CMK (cell line): Measurements from ENCODE around the gene PLCXD1.
"Not testable (repeated sequence)": the region's sequence is repeated elsewhere in the genome, so short reads cannot be mapped to it uniquely, and the experiment has no call there.

Experiments used
- DNase-seq: peaks from one replicate; pipeline ENCODE4 v3.0.0-alpha.2; 2010; ENCODE audit warnings: low read depth

Gene PLCXD1

DNA sequence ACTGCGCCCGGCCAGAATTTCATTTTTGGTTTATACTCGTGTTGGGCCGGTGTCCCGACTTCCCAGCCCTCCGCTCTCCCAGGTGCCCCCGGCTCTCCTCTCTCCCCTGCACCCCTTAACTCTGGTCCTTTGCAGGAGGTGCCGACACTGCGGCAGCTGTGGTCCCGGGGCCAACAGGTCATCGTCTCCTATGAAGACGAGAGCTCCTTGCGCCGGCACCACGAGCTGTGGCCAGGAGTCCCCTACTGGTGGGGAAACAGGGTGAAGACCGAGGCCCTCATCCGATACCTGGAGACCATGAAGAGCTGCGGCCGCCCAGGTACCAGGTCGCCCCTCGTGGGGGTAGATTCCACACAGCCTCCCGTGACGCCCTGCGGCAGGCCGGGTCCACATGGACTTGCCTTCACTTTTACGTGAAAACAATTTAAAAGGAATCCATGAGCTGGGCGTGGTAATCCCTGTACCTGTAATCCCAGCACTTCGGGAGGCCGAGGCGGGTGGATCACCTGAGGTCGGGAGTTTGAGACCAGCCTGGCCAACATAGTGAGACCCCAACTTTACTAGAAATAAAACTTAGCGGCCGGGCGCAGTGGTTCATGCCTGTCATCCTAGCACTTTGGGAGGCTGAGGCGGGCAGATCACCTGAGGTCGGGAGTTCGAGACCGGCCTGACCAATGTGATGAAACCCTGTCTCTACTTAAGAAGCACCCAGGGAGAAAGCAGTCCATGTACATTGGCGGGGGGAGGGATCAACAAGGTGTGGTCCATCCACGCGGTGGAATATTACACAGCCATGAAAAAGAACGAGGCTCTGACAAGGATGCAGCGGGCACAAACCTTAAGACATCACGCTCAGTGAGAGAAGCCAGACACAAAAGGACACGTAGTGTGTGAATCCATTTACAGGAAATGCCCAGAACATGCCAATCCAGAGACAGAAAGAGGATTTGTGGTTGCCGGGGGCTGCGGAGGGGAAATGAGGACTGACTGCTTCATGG, 12.0 kb downstream of the PLCXD1 start:
- no peak for DNase-seq

DNA sequence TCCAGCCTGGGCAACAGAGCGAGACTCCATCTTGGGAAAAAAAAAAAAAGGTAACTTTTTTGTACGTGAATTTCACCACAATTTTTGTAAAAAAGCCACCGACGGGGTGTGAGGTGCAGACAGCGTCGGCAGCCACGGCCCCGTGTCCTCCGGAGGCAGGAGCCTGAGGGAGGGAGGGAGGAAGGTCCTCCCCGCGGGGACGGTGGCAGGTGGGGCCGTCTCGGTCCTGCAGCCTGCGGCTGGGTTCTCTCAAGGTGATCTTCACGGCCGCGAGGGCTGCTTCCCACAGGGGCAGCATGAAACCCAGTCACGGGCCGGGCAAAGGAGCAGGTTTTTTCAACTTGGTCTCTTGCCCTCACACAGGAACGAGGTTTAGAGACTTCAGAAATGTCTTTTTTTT, 14.0 kb downstream of the PLCXD1 start:
- no peak for DNase-seq

DNA sequence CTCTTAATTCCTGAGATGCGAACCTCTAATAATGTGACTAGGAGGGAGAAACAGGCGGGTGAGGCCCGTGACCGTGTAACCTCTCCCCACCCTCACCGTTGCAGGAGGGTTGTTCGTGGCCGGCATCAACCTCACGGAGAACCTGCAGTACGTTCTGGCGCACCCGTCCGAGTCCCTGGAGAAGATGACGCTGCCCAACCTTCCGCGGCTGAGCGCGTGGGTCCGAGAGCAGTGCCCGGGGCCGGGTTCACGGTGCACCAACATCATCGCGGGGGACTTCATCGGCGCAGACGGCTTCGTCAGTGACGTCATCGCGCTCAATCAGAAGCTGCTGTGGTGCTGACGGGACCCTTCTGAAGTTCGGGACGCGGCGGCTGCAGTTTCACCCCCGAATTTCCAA, 17.8 kb downstream of the PLCXD1 start:
- no peak for DNase-seq

DNA sequence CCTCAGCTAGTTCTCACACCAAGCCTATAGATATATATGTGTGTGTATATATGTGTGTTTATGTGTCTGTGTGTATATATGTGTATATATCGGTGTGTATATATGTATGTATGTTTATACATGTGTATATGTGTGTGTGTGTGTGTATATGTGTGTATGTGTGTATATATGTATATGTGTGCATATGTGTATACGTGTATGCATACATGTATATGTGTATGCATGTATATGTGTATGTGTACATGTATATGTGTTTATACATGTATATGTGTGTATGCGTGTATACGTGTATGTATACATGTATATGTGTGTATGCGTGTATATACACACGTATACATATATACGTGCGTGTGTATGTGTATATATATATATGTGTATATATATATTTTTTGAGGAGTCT, 19.2 kb downstream of the PLCXD1 start:
- DNase-seq: no peak

DNA sequence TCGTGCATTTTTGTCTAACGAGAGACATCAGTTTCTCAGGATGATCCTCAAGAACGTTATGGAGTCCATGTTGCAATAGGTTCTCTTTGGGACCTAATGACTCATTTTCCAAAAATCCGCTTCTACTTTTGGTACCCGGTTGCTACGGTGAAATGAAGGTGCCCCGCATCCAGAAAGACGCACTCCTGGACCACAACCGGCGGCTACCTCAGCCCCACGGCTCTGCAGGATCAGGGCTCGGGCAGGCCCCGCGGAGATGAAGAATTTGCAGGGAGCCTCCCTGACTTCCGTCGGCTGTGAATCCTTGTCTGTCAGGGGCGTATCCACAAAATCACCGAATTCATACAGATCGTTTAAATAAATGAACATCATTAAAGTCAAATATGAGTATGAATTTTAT, 21.8 kb downstream of the PLCXD1 start:
- no peak for DNase-seq

DNA sequence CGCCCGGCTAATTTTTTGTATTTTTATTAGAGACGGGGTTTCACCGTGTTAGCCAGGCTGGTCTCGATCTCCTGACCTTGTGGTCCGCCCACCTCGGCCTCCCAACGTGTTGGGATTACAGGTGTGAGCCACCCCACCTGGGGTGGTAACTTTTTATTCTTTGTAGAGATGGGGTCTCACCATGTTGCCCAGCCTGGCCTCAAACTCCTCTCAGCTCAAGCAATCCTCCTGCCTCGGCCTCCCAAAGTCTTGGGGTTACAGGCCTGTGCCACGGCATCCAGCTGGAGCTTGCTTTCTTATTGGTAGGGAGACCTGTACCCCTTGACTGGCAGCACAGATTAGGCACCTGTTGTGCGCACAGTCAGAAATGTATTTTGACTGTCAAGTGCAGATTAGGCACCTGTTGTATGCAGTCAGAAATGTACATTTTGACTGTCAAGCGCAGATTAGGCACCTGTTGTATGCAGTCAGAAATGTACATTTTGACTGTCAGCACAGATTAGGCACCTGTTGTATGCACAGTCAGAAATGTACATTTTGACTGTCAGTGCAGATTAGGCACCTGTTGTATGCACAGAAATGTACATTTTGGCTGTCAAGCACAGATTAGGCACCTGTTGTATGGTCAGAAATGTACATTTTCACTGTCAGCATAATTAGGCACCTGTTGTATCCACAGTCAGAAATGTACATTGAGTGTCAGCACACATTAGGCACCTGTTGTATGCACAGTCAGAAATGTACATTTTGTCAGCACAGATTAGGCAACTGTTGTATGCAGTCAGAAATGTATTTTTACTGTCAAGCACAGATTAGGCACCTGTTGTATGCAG, 24.8 kb downstream of the PLCXD1 start:
- DNase-seq: not testable (repeated sequence)

DNA sequence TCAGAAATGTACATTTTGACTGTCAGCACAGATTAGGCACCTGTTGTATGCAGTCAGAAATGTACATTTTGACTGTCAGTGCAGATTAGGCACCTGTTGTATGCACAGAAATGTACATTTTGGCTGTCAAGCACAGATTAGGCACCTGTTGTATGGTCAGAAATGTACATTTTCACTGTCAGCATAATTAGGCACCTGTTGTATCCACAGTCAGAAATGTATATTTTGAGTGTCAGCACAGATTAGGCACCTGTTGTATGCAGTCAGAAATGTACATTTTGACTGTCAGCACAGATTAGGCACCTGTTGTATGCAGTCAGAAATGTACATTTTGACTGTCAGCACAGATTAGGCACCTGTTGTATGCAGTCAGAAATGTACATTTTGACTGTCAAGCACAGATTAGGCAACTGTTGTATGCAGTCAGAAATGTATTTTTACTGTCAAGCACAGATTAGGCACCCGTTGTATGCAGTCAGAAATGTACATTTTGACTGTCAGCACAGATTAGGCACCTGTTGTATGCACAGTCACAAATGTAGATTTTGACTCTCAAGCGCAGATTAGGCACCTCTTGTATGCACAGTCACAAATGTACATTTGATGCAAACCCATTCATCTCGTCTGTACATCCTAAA, 25.6 kb downstream of the PLCXD1 start:
- DNase-seq: not testable (repeated sequence)

DNA sequence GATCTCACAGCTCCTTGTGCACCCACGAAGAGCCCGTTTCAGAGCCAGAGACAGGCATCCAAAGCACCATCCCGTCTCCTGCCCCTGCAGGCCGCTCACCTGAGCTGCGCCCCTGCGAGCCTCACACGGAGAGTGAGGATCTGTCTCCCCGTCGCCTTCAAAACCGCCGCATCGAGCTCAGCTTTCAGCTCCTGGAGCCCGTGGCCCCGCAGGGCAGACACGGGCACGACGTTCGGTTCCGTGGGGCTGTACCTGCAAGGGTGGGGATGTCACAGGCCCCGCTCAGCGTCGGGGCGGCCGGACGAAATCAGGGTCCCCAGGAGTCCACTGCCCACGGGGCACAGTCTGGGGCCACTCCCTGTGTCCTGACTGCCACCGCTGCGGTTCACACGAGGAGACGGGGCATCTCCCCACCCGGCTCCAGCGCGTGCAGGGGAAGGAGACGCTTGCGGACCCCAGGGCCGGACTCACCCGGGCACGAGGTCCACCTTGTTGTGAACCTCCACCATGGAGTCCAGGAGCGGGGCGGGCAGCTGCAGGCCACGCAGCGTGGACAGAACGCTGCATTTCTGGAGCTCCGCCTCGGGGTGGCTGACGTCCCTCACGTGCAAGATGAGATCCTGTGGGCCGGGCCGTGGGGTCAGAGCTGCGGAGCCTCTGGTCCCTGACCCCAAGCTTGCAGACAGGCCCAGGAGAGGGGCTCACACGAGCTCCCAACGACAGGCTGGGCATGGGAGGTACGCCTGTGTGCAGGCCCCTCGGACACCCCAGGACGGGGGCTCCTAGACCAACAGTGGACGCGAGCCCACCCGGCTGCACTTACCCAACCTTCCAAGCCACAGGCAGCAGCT, 26.3 kb downstream of the PLCXD1 start:
- DNase-seq: no peak

DNA sequence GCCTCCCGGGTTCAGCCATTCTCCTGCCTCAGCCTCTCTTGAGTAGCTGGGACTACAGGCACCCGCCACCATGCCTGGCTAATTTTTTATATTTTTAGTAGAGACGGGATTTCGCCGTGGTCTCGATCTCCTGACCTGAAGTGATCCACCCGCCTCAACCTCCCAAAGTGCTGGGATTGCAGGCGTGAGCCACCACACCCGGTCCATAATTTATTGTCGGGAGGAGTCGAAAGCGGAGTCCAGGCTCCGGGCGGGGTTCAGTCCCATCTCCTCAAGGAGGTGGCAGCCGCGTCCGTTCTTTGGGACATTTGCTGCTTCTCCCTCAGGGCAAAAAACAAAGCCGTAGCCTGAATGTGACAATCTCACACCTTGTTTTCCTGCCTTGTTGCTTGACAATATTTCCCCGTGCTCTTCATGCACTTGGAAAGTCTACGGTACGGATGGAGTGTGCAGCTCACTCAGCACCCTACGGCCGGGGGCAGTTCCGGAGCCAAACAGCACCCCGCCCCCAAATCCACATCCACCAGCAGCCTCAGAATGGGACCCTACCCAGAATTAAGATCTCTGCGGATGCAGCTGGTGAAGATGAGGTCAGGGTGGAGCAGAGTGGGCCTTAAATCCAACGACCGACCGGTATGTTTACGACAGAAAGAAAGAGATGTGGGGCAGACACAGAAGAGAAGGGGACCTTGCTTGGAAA, 27.8 kb downstream of the PLCXD1 start:
- DNase-seq: no peak

DNA sequence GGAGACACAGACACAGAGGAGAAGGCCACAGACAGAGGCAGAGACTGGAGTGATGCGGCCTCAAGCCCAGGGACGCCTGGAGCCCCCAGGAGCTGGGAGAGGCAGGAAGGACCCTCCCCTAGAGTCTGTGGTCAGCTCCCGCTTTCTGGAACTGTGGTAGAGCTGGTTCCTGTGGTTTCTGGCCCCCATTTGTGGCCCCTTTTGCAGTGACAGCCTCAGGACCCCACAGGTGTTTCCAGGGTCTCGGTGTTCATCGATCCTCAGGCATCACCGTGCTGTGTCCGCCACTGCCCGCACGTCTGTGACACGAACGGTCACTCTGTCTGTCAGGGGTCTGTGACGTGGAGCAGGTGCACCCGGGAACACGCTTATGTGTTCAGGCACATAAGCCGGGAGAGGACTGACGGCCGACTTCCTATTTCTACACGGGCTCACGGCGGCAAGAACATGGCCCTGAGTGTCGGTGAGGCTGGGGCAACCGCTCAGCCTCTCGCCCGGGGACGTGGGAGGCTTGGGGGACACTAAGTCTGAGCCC, 29.5 kb downstream of the PLCXD1 start:
- DNase-seq: no peak

DNA sequence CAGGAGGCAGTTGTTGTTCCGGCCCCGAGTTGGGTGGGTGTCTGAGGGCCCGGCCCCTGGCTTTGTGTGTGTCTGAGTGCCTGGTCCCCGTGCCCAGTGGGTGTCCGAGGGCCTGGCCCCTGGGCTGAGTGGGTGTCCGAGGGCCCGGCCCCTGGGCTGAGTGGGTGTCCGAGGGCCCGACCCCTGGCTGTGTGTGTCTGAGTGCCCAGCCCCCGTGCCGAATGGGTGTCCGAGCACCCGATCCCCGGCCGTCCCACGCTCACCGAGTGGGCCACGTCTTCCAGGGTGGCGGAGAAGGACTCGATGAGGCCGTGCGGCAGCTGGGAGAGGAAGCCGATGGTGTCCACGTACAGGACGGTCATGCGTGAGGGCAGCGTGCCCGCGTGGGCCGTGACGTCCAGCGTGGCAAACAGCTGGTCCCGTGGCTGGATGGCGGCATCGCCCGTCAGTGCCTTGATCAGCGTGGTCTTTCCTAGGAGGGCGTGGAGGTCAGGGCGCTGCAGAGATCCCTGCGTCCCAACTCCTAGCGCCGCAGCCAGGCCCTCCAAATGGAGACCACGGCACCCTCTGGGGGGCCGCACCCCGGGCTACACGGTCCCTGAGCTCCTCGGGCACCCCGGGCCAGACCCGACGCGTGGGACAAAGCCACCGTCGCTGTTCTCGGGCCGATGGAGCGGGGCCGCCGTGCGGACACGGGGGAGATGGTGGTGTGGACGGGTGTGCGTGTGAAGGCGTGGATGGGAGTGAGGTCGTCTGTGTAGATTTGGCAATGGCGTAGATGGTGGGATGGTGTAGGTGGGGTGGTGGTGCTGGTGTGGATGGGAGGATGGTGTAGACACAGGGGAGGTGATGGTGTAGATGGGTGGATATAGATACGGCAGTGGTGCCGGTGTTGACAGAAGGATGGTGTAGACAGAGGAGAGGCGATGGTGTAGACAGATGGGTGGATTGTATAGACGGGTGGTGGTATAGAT, 30.3 kb downstream of the PLCXD1 start:
- DNase-seq: no peak

DNA sequence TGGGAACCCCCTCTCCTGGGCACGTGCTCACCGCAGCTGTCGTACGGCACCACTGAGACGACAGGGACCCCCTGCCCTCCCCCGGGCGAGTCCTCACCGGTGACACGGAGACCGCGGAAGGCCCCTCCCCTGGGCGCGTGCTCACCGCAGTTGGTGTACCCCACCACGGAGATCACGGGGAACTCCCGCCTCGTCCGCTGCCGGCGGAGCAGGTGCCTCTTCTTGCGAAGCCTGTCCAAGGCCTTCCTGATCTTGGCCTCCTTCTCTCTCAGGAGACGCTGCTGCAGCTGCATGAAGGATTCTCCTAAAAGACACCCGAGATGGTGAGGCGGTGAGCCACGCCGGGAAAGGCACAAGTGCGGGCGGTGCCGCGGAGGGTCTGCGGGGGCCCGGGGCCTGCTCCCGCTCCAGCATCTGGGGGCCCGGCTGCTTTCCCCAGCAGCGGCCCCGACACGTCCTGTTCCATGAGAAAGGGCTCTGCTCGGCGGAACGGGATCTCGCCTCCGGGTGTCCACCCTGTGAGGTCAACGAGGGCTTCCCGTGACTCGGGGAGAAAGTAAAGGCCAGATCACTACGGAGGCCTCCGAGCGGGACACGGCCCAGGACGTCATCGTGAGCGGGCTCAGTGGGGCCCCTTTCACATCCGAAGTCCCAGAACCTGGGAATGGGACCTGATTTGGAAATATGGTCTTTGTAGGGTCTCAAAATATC, 31.6 kb downstream of the PLCXD1 start:
- no peak for DNase-seq

DNA sequence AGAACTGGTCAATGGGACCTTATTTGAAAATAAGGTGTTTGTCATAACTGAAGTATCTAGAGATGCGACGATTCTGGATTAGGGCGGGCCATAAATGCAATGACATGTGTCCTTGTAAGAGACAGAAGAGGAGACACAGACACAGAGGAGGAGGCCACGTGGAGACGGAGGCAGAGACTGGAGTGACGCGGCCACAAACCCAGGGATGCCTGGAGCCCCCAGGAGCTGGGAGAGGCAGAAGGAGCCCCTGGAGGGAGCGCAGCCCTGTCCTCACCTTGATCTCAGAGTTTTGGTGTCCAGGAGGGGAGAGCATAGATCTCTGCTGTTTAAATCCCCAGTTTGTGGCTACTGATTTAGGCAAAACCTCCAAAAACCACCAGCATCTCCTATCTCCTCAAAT, 32.4 kb downstream of the PLCXD1 start:
- no peak for DNase-seq

DNA sequence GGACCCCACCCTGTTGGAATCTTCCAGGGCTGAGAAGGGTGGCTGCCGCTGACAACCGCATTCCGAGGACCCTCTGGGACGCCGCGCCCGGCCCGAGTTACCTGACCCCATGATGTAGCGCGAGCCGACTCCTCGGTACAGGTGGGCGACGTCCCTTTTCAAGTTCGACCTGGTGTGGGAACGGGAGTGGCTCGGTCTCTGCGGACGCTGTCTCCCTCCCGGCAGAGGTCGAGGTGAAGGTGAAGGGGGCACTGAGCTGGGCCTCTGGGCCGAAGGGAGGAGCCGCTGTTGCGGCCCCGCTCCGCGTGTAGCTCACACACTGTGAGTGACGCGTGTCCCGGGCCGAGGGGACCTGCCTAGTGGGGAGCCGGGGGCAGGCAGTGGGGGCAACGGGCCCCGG, 32.9 kb downstream of the PLCXD1 start:
- no peak for DNase-seq

DNA sequence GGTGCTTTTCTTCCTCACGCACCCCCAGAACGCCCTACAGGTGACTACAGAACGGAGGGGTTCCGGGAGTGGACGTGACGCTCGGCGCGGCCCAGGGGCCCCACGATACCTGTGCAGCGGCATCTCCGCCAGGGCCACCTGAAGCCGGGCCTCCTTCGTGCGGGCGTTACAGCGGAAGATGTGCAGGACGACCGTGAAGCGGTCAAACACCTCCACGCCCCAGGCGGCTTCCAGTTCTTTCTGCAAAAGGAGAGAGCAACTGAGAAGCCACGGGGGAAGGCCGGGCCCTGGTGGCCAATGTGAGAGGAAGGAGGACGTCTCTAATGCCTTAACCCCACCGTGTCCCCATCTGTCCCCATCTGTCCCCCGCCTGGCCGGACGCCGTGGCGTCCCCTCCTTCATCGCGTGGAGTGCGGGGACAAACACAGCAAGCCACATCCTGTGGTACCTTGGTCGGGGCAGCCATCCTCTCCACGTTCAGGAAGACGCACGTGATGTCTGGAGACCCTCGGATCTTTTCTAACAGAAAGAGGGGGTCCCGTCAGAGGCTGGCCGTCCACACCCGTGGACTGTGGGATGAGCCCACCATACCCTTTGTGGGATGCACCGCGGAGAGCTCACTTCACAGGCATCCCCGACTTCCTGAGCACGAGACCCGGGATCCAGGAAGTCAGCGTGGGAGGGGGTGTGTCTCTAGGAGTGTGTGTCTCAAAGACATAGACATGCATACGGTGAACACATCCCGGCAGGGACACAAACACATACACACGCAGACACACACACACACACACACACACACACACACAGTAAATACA, 33.8 kb downstream of the PLCXD1 start:
- DNase-seq: no peak

DNA sequence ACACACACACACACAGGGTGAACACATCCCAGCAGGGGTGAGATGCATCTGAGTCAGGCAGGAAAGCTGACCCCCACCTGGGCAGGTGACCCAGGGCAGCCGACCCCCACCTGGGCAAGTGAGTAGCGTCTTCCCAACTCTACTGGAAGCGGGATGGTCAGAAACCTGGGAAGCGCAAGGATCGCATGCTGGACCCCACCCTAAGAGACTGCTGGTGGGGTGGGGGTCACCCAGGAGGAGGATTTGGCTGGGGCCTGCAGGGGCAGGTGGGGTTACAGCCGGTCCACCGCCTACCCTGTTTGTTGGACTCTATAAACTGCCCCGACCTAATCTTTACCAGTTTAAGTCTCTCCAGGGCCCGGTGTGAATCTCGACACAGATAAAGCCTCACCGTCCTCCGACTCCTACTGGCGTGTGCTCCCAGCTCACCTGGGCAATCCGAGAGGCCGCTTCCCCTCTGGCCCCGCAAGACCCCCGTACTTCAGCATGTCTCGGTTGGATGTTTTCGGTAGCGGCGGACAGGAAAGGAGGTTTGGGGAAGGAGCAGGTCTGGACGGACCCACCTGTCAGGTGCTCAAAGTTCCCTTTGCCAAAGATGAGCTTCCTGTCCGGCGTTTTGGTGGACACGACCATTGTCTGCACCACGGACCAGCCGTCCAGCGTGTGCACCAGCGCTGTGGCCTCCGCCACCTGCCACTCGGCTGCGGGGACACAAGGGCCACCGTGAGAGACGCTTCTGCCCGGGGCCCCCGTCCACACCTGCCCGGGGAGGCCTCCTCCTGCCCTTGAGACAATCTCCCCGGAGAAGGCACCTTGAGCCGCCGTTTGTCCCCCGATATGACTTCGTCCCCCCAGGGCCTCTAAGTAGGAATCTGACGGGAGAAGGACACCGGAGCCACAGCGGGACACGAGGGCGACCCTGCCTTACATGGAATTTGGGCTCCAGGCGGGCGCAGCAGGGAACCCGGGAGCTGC, 35.5 kb downstream of the PLCXD1 start:
- DNase-seq: no peak
